T-cell (primary cell): ENCODE results near the gene CYB5A. TPM values are rescaled to one million over a fixed set of nuclear protein-coding genes. Genes with fewer than 3 reads are reported as not detected.
A peak's percentile ranks its signal among the peaks of the same experiment; 100 is the strongest.

ENCODE experiments used
- ATAC-seq, 4 experiments: fragments of 200-7000 bp in 3 of 4; fragments of 150-1000 bp in 1 of 4; cut with Tn5 transposase; replicated peaks in 1 of 4; 1 replicate in 3 of 4; 2 replicates in 1 of 4; pipeline ENCODE4 v1.10.0; 2021; ENCODE audit warnings: moderate library complexity in 3 of 4, mild to moderate bottlenecking in 2 of 4, moderate number of reproducible peaks in 1 of 4
- CTCF ChIA-PET, 2 donors: fragments of 300-600 bp; sonication (Branson Sonifier 250); formaldehyde crosslinking; loops; one replicate each; lab custom pipeline; 2022; ENCODE audit warnings: antibody characterized with exemption in 2 of 2; lab: Charles Lee
- POLR2A ChIA-PET, 2 donors: fragments of 300-600 bp; sonication (Branson Sonifier 250); formaldehyde crosslinking; loops; one replicate each; lab custom pipeline; 2022; ENCODE audit warnings: antibody characterized with exemption in 2 of 2; lab: Charles Lee
- DNase-seq, 35 experiments: peaks; one replicate each; pipeline versions ENCODE4 v3.0.0 to v3.0.0-alpha.2; 2013 to 2023
- H3K27ac ChIP-seq: one replicate; pipeline ENCODE4 v1.5.1; 2013; ENCODE audit warnings: low read length
- H3K27me3 ChIP-seq, 2 experiments: replicated peaks in 1 of 2; 1 replicate in 1 of 2; 2 replicates in 1 of 2; pipeline versions ENCODE4 v1.6.1 to v1.7.0; 2013; ENCODE audit warnings: low read length in 1 of 2, mixed read lengths in 1 of 2; ENCODE audit not compliant: control insufficient read depth in 2 of 2, insufficient read depth in 2 of 2; ENCODE audit errors: extremely low read depth in 1 of 2
- H3K36me3 ChIP-seq, 2 donors: 1 replicate in 1 of 2; 2 replicates in 1 of 2; pipeline versions ENCODE4 v1.6.1 to v1.7.0; 2013; ENCODE audit warnings: low read length in 1 of 2; ENCODE audit not compliant: control insufficient read depth in 2 of 2, insufficient read depth in 1 of 2; ENCODE audit errors: extremely low read depth in 1 of 2
- H3K4me1 ChIP-seq, 2 experiments: 1 replicate in 1 of 2; 2 replicates in 1 of 2; pipeline versions ENCODE4 v1.6.1 to v1.7.0; 2013; ENCODE audit warnings: low read length in 2 of 2, mixed read lengths in 1 of 2; ENCODE audit not compliant: insufficient read depth in 2 of 2, control insufficient read depth in 1 of 2; ENCODE audit errors: extremely low read depth in 1 of 2
- H3K4me3 ChIP-seq, 2 donors: 1 replicate in 1 of 2; 2 replicates in 1 of 2; pipeline versions ENCODE4 v1.5.1 to v1.7.0; 2013; ENCODE audit warnings: mild to moderate bottlenecking in 2 of 2, low read length in 1 of 2, moderate library complexity in 1 of 2; ENCODE audit not compliant: control insufficient read depth in 1 of 2; ENCODE audit errors: extremely low read depth in 1 of 2
- H3K9me3 ChIP-seq: 2 replicates; pipeline ENCODE4 v1.7.0; 2013
- H3K27ac Mint-ChIP-seq, 2 donors: one replicate each; pipeline ENCODE4 v1.8.0; 2020 to 2021; ENCODE audit warnings: mild to moderate bottlenecking in 2 of 2, mixed read lengths in 2 of 2
- H3K27me3 Mint-ChIP-seq, 2 donors: one replicate each; pipeline ENCODE4 v1.8.0; 2021 to 2022; ENCODE audit warnings: mixed read lengths in 2 of 2
- H3K36me3 Mint-ChIP-seq: one replicate; pipeline ENCODE4 v1.8.0; 2021; ENCODE audit warnings: mixed read lengths
- H3K4me1 Mint-ChIP-seq, 3 donors: one replicate each; pipeline ENCODE4 v1.8.0; 2020 to 2022; ENCODE audit warnings: mixed read lengths in 3 of 3, mild to moderate bottlenecking in 1 of 3
- H3K4me3 Mint-ChIP-seq, 3 donors: one replicate each; pipeline ENCODE4 v1.8.0; 2020 to 2022; ENCODE audit warnings: mild to moderate bottlenecking in 3 of 3, mixed read lengths in 3 of 3, moderate library complexity in 3 of 3
- H3K9me3 Mint-ChIP-seq, 3 donors: one replicate each; pipeline ENCODE4 v1.8.0; 2020 to 2022; ENCODE audit warnings: mixed read lengths in 3 of 3
- WGBS: methylation state at CpG from one replicate; pipeline ENCODE4 v1.1.5; 2013; ENCODE audit warnings: missing lambda C conversion rate; ENCODE audit not compliant: insufficient coverage; 5-methylcytosine and 5-hydroxymethylcytosine counted together
- total RNA-seq, 35 experiments: library from RNA in 6 of 35; stranded (reverse) in 6 of 35; fragments of 120-200 nt in 1 of 35; gene quantifications; one replicate each; pipeline versions ENCODE4 v1.2.1 to v1.2.4 and lab custom pipeline; 2013 to 2026

CYB5A gene
- total RNA-seq, 5 donors from 2014 or later (not counting 1 experiment from before 2014, with no cell fraction given): 14.4 to 28.8 (median 25.1) TPM

DNA sequence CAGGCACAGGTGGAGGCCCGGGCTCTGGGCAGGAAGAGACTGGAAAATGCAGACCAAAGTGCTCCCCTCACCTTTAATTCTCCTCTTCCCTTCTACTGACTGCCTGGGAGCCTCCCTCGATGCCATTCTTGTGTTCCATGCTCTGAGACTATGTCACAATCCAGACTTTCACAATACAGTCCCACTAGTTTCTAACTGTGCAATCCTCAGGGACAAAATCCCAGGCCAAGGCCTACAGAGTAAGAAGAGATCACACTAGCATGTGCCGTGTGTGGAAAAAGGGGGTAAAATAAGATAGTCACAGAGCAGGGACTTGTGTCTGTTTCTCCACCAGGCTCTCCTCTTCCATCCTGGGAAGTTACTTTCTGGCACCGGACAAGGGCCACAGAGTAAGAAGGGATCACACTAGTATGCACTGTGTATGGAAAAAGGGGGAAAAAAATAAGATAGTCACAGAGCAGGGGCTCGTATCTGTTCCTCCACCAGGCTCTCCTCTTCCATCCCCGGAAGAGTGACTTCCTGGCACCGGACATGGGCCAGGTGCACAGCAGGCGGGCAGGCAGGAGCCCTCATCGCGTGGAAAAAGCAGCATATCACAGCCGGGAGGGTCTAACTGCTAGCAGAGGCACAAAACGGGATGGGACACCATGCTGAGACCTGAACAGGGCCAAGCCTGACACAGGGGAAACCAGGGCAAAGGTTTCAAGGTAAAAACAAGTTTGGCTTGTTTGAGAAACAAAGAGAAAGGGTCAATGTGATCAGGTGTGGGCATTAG, 9.6 kb downstream of the CYB5A start:
- ATAC-seq: no peak
- CTCF ChIA-PET: no interaction called here

DNA sequence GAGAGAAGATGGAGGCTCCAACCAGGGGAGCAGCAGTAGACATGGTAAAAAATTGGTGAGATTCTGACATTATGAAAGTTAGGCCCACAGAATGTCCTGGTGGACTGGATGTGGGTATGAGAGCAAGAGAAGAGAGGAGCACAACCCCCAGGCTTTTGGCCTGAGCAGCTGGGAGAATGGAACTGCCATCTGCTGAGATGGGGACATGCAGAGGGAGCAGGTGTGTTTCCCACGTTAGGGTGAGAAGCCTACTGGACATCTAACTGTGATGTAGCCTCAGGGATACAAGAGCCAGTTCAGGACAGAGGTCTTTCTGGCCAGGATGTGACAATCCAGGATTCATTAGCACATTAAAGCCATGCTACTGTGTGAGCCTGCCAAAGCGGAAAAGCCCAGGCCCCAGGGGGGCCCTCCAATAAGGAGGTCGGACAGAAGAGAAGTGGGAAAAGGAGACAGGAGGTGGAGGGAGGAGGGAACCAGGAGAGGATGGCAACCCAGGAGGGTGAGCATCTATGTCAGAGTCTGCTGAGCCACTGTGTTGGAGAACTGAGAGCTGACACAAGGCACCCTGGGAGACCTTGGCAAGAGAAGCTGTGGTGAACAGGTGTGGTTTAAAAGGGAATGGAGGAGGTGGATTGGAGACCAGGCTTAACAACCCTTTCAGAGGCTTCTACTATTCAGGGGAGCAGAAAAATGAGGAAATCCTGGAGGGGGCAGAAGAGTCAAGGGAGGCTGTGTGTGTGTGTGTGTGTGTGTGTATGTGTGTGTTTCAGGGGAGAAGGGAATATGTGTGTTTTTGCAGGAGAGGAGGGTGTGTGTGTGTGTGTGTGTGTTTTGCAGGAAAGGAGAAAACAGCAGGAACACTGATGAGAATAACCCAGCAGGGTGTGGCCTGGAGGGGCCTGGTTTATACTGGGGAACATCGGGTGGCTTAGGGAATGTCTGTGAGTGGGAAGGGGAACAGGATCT, 10.5 kb downstream of the CYB5A start:
- CTCF ChIA-PET: no interaction called here
- Histone ChIP-seq H3K9me3 (no peaks in the 10 kb centered on the region), H3K4me3 (no peak overlapping the region), H3K36me3 (peaks cover 0 to 4% of the 10 kb centered on the region in 2 donors), H3K4me1 (peaks cover 0 to 13% of the 10 kb centered on the region in 2 experiments), H3K27ac (no peak overlapping the region), H3K27me3 (no peaks in the 10 kb centered on the region)
- Mint-ChIP-seq H3K9me3 (no peaks in the 10 kb centered on the region), H3K4me1 (peaks cover 25 to 26% (median 26%) of the 10 kb centered on the region in 3 donors), H3K36me3 (peaks cover 25% of the 10 kb centered on the region), H3K4me3 (peak overlapping the region in 1 of 3 donors; percentile 40), H3K27ac (peak overlapping the region in 1 of 2 donors; percentile 41), H3K27me3 (no peaks in the 10 kb centered on the region)
- no peak for DNase-seq
- 80% methylated on average over 3 of the region's 4 CpGs for WGBS
- POLR2A ChIA-PET: no interaction called here
- no peak for ATAC-seq

More for the DNA sequence above, 9.6 kb downstream of the CYB5A start:
- H3K27ac Mint-ChIP-seq: peak overlapping the region in 1 of 2 donors; percentile 64
- H3K36me3 Mint-ChIP-seq: peaks cover 20% of the 10 kb centered on the region
- DNase-seq: no peak
- POLR2A ChIA-PET: no interaction called here
- no peaks in the 10 kb centered on the region for H3K27me3 Mint-ChIP-seq
- Histone ChIP-seq H3K36me3 (peaks cover 0 to 4% of the 10 kb centered on the region in 2 donors), H3K9me3 (no peaks in the 10 kb centered on the region), H3K4me3 (no peak overlapping the region), H3K4me1 (peaks cover 0 to 13% of the 10 kb centered on the region in 2 experiments), H3K27ac (no peak overlapping the region), H3K27me3 (no peaks in the 10 kb centered on the region)
- peaks cover 22 to 31% (median 29%) of the 10 kb centered on the region in 3 donors for H3K4me1 Mint-ChIP-seq
- 73% methylated on average over 9 of the region's 12 CpGs for WGBS
- peak overlapping the region in 1 of 3 donors; percentile 40 for H3K4me3 Mint-ChIP-seq
- no peaks in the 10 kb centered on the region for H3K9me3 Mint-ChIP-seq

DNA sequence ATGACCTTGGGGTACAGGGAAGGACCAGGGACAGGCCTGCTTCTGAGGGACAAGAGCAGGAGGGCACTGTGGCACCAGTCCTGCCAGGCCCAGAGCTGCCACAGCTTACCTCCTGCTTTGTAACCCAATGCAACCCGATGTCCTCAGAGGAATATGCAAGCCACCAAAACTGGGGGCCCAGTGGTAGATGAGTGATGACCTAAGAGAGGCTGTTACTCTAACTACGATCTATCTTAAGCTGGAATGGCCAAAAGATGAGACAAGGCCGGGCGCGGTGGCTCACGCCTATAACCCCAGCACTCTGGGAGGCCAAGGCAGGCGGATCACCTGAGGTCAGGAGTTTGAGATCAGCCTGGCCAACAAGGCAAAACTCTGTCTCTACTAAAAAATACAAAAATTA, 12.8 kb downstream of the CYB5A start:
- H3K27ac Mint-ChIP-seq: no peak overlapping the region
- Histone ChIP-seq H3K36me3 (peaks cover 0 to 4% of the 10 kb centered on the region in 2 donors), H3K9me3 (no peaks in the 10 kb centered on the region), H3K27me3 (no peaks in the 10 kb centered on the region), H3K4me3 (no peak overlapping the region), H3K4me1 (peaks cover 0 to 13% of the 10 kb centered on the region in 2 experiments), H3K27ac (no peak overlapping the region)
- CTCF ChIA-PET: no interaction called here
- no peaks in the 10 kb centered on the region for H3K27me3 Mint-ChIP-seq
- POLR2A ChIA-PET: no interaction called here
- H3K4me1 Mint-ChIP-seq: peaks cover 25 to 26% (median 26%) of the 10 kb centered on the region in 3 donors
- no peaks in the 10 kb centered on the region for H3K9me3 Mint-ChIP-seq
- no peak for DNase-seq
- H3K4me3 Mint-ChIP-seq: no peak overlapping the region
- H3K36me3 Mint-ChIP-seq: peaks cover 34% of the 10 kb centered on the region
- ATAC-seq: no peak
- WGBS: 80% methylated on average over 1 of the region's 7 CpGs

DNA sequence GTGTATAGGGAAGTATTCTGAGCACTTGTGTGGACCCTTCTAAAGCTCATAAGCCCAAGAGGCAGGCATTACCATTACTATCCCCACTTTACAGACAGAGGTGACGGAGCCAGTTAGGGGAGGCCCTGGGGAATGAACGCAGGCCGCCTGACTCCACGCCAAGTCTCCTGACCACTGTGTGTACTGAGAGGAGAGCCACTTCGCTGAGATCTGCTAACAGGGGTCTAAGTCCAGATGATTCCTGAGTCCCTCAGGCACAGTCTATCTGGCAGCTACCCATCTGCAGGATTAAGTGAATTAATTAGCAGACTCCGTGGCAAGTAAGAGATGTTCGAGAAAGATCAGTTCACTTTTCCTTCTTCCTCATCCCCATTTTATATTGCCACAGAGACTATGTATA, 13.7 kb downstream of the CYB5A start:
- H3K36me3 Mint-ChIP-seq: peaks cover 36% of the 10 kb centered on the region
- 95% methylated on average over 6 of the region's 7 CpGs for WGBS
- ATAC-seq: no peak

DNA sequence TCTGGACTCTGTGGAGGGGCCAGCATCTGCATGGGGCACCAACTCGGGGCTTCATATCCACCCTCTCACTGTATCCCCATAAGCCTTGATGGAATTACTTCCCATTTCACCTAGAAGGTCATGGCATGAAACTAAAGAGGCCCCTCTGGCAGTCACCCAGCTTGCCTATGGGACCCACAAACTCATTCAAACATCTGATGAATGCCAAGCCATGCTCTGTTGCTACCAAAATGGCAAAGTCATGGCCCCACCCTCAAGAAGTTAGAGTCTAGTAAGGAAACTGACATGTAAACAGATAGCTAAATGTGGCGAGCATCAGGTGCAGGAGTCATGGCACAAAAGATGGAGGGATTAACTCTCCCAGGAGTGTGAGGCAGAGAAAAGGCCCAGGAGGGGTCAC, 14.5 kb downstream of the CYB5A start:
- H3K4me3 Mint-ChIP-seq: no peak overlapping the region
- no CpG with 5 or more reads among the region's 2 CpGs for WGBS
- Histone ChIP-seq H3K27ac (no peak overlapping the region), H3K4me3 (no peak overlapping the region), H3K4me1 (peaks cover 0 to 4% of the 10 kb centered on the region in 2 experiments), H3K36me3 (peaks cover 0 to 4% of the 10 kb centered on the region in 2 donors), H3K27me3 (no peaks in the 10 kb centered on the region), H3K9me3 (no peaks in the 10 kb centered on the region)
- DNase-seq (no peak), ATAC-seq (no peak)
- H3K27ac Mint-ChIP-seq: no peak overlapping the region
- peaks cover 11 to 13% (median 12%) of the 10 kb centered on the region in 3 donors for H3K4me1 Mint-ChIP-seq
- H3K36me3 Mint-ChIP-seq: peaks cover 39% of the 10 kb centered on the region
- ChIA-PET POLR2A (no interaction called here), CTCF (interaction anchor here in 1 of 2 donors (0.6 kb wide), 1 partner anchor 65 kb away, joined by 3 read pairs; no protein-coding TSS in a partner anchor)
- H3K27me3 Mint-ChIP-seq: no peaks in the 10 kb centered on the region
- no peaks in the 10 kb centered on the region for H3K9me3 Mint-ChIP-seq

More for the DNA sequence above, 13.7 kb downstream of the CYB5A start:
- DNase-seq: no peak
- no peak overlapping the region for H3K27ac Mint-ChIP-seq
- CTCF ChIA-PET: interaction anchor here in 1 of 2 donors (0.6 kb wide), 1 partner anchor 64 kb away, joined by 3 read pairs; no protein-coding TSS in a partner anchor
- H3K27ac ChIP-seq: no peak overlapping the region
- no peaks in the 10 kb centered on the region for H3K27me3 Mint-ChIP-seq
- no peak overlapping the region for H3K4me3 ChIP-seq
- H3K9me3 ChIP-seq: no peaks in the 10 kb centered on the region
- peaks cover 19 to 21% (median 20%) of the 10 kb centered on the region in 3 donors for H3K4me1 Mint-ChIP-seq
- peaks cover 0 to 4% of the 10 kb centered on the region in 2 donors for H3K36me3 ChIP-seq
- POLR2A ChIA-PET: no interaction called here
- H3K4me1 ChIP-seq: peaks cover 0 to 10% of the 10 kb centered on the region in 2 experiments
- H3K27me3 ChIP-seq: no peaks in the 10 kb centered on the region
- no peak overlapping the region for H3K4me3 Mint-ChIP-seq
- no peaks in the 10 kb centered on the region for H3K9me3 Mint-ChIP-seq

DNA sequence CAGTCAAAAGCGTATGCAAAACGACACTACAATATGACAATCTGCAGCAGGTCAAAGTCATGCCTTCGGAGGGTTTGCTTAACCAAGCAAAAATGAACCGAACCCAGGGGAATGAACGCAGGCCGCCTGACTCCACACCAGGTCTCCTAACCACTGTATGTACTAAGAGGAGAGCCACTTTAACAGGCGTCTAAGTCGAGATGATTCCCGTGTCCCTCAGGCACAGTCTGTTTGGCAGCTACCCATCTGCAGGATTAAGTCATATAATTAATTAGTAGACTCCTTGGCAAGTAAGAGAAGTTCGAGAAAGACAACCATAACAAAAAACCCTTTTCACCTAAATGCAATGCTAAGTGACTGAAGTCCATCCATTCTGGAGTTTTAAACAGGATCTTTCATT, 15.2 kb downstream of the CYB5A start:
- Mint-ChIP-seq H3K27me3 (no peaks in the 10 kb centered on the region), H3K4me3 (no peak overlapping the region), H3K4me1 (peaks cover 7% of the 10 kb centered on the region in 3 donors), H3K27ac (no peak overlapping the region), H3K36me3 (peaks cover 34% of the 10 kb centered on the region), H3K9me3 (no peaks in the 10 kb centered on the region)
- no peak for DNase-seq
- no peak for ATAC-seq
- H3K27ac ChIP-seq: no peak overlapping the region
- CTCF ChIA-PET: no interaction called here
- no peaks in the 10 kb centered on the region for H3K9me3 ChIP-seq
- no peak overlapping the region for H3K4me3 ChIP-seq
- peaks cover 0 to 4% of the 10 kb centered on the region in 2 donors for H3K36me3 ChIP-seq
- 97% methylated on average over 3 of the region's 10 CpGs for WGBS
- H3K27me3 ChIP-seq: no peaks in the 10 kb centered on the region
- H3K4me1 ChIP-seq: no peaks in the 10 kb centered on the region
- POLR2A ChIA-PET: no interaction called here
